GM23338 (cell line): Measurements from ENCODE around the gene LRRFIP2. TPM values are rescaled to one million over a fixed set of nuclear protein-coding genes. Genes with fewer than 3 reads are reported as not detected.

Source experiments
- ATAC-seq: fragments of 200-7000 bp; cut with Tn5 transposase; 3 replicates; pipeline ENCODE4 v1.9.1; 2020
- DNase-seq: peaks from one replicate; pipeline ENCODE4 v3.0.0-alpha.2; 2015; ENCODE audit warnings: low spot score
- H2AFZ ChIP-seq: fragments of 200-600 bp; sonication (generic); 2 replicates; pipeline ENCODE4 v1.8.0; 2016; ENCODE audit warnings: antibody characterized with exemption, mild to moderate bottlenecking, moderate library complexity
- H3F3A ChIP-seq: fragments of 200-600 bp; sonication (generic); replicated peaks from 2 replicates; pipeline ENCODE4 v1.8.0; 2017; ENCODE audit warnings: antibody characterized with exemption, mixed run types, low read depth
- H3K27ac ChIP-seq: fragments of 200-600 bp; sonication (generic); 2 replicates; pipeline ENCODE4 v1.6.1; 2016; ENCODE audit warnings: low read depth
- H3K27me3 ChIP-seq: fragments of 200-600 bp; sonication (generic); 2 replicates; pipeline ENCODE4 v1.8.0; 2016; ENCODE audit warnings: mild to moderate bottlenecking, mixed run types, moderate library complexity; ENCODE audit not compliant: insufficient read depth
- H3K36me3 ChIP-seq: fragments of 200-600 bp; sonication (generic); 2 replicates; pipeline ENCODE4 v1.8.0; 2016; ENCODE audit warnings: mild to moderate bottlenecking; ENCODE audit not compliant: insufficient read depth
- H3K4me1 ChIP-seq: fragments of 200-600 bp; sonication (generic); 2 replicates; pipeline ENCODE4 v1.8.0; 2016; ENCODE audit warnings: mild to moderate bottlenecking, moderate library complexity; ENCODE audit not compliant: insufficient read depth
- H3K4me2 ChIP-seq: fragments of 200-600 bp; sonication (generic); 2 replicates; pipeline ENCODE4 v1.7.1; 2017; ENCODE audit warnings: mixed run types
- H3K4me3 ChIP-seq: fragments of 200-600 bp; sonication (generic); 2 replicates; pipeline ENCODE4 v1.6.1; 2016; ENCODE audit warnings: mixed run types
- H3K79me2 ChIP-seq: fragments of 200-600 bp; sonication (generic); replicated peaks from 2 replicates; pipeline ENCODE4 v1.8.0; 2017; ENCODE audit warnings: mild to moderate bottlenecking; ENCODE audit not compliant: insufficient read depth
- H3K9me2 ChIP-seq: fragments of 200-600 bp; sonication (generic); 2 replicates; pipeline ENCODE4 v1.8.0; 2017; ENCODE audit not compliant: insufficient read depth
- H4K20me1 ChIP-seq: fragments of 200-600 bp; sonication (generic); replicated peaks from 2 replicates; pipeline ENCODE4 v1.8.0; 2017; ENCODE audit warnings: mild to moderate bottlenecking; ENCODE audit not compliant: insufficient read depth
- H3K27ac Mint-ChIP-seq: 2 replicates; pipeline ENCODE4 v1.8.0; 2020; ENCODE audit warnings: inconsistent platforms, mild to moderate bottlenecking, moderate library complexity, mixed read lengths
- H3K27me3 Mint-ChIP-seq: 3 replicates; pipeline ENCODE4 v1.8.0; 2022; ENCODE audit warnings: low read depth, mild to moderate bottlenecking, moderate library complexity, mixed read lengths, inconsistent platforms; ENCODE audit not compliant: insufficient read depth, poor library complexity
- H3K36me3 Mint-ChIP-seq: 3 replicates; pipeline ENCODE4 v1.8.0; 2021; ENCODE audit warnings: low read depth, mild to moderate bottlenecking, inconsistent platforms, moderate library complexity, mixed read lengths
- H3K4me1 Mint-ChIP-seq: 3 replicates; pipeline ENCODE4 v1.8.0; 2020; ENCODE audit warnings: mild to moderate bottlenecking, inconsistent platforms, mixed read lengths
- H3K4me3 Mint-ChIP-seq: 3 replicates; pipeline ENCODE4 v1.8.0; 2021; ENCODE audit warnings: moderate library complexity, mild to moderate bottlenecking, inconsistent platforms, mixed read lengths
- H3K9me3 Mint-ChIP-seq: 3 replicates; pipeline ENCODE4 v1.8.0; 2020; ENCODE audit warnings: moderate library complexity, mild to moderate bottlenecking, inconsistent platforms, mixed read lengths
- CREB1 ChIP-seq: fragments of 250-450 bp; sonication (Bioruptor Pico); IDR thresholded peaks from 2 replicates; pipeline ENCODE4 v1.5.0; 2020; ENCODE audit warnings: low read depth, mild to moderate bottlenecking, moderate library complexity
- EZH2phosphoT487 ChIP-seq: fragments of 200-600 bp; sonication (generic); IDR thresholded peaks from one replicate; pipeline ENCODE4 v1.8.1; 2018; ENCODE audit warnings: antibody characterized with exemption; ENCODE audit not compliant: unreplicated experiment
- JUNB ChIP-seq: IDR thresholded peaks from one replicate; pipeline ENCODE4 v1.6.1; 2016; ENCODE audit warnings: antibody characterized with exemption; ENCODE audit not compliant: unreplicated experiment
- NANOG ChIP-seq: IDR thresholded peaks from 2 replicates; pipeline ENCODE4 v1.6.1; 2016; ENCODE audit warnings: antibody characterized with exemption, borderline replicate concordance
- POLR2AphosphoS5 ChIP-seq: IDR thresholded peaks from 2 replicates; pipeline ENCODE4 v1.6.1; 2016; ENCODE audit warnings: antibody characterized with exemption, low read depth
- STAT1 ChIP-seq: IDR thresholded peaks from one replicate; pipeline ENCODE4 v1.6.1; 2016; ENCODE audit warnings: antibody characterized with exemption; ENCODE audit not compliant: unreplicated experiment
- ZNF114 ChIP-seq: fragments of 250-450 bp; sonication (Bioruptor Pico); IDR thresholded peaks from 2 replicates; pipeline ENCODE4 v1.5.0; 2020; ENCODE audit warnings: mild to moderate bottlenecking, moderate library complexity
- ZNF331 ChIP-seq: fragments of 250-450 bp; sonication (Bioruptor Pico); IDR thresholded peaks from 2 replicates; pipeline ENCODE4 v1.5.0; 2020; ENCODE audit warnings: low read depth, mild to moderate bottlenecking, moderate library complexity
- polyA plus RNA-seq: library from polyadenylated mRNA; unstranded; fragments of >200 nt; fragmentation: Nextera tagmentation; extraction: Ambion mirVana; gene quantifications from 2 replicates; pipeline ENCODE4 v1.2.1, GENCODE V29; 2016
- total RNA-seq: library from RNA; depleted of rRNA; stranded (reverse); fragments of >200 nt; shearing (Covaris generic); gene quantifications from 2 replicates; pipeline ENCODE4 v1.2.3, GENCODE V29; 2014
- TF ChIP-seq, protein P1 (sequence below), 2 experiments: fragments of 200-600 bp in 1 of 2; sonication (generic) in 1 of 2; conservative IDR thresholded peaks; 2 replicates each; pipeline versions ENCODE4 v1.5.1 to v1.6.1; 2016 to 2017; ENCODE audit warnings: antibody characterized with exemption in 2 of 2, low read depth in 2 of 2, mild to moderate bottlenecking in 2 of 2, moderate library complexity in 1 of 2
- TF ChIP-seq, protein P2 (sequence below): fragments of 250-450 bp; sonication (Bioruptor Pico); IDR thresholded peaks from 2 replicates; pipeline ENCODE4 v1.5.0; 2020; ENCODE audit warnings: mild to moderate bottlenecking, moderate library complexity
- TF ChIP-seq, protein P3 (sequence below): IDR thresholded peaks from one replicate; pipeline ENCODE4 v1.6.1; 2018; ENCODE audit warnings: antibody characterized with exemption; ENCODE audit not compliant: unreplicated experiment

LRRFIP2 gene
- total and polyA plus RNA-seq, 2 experiments from 2014 or later, result 20.3 to 29.0 TPM

DNA sequence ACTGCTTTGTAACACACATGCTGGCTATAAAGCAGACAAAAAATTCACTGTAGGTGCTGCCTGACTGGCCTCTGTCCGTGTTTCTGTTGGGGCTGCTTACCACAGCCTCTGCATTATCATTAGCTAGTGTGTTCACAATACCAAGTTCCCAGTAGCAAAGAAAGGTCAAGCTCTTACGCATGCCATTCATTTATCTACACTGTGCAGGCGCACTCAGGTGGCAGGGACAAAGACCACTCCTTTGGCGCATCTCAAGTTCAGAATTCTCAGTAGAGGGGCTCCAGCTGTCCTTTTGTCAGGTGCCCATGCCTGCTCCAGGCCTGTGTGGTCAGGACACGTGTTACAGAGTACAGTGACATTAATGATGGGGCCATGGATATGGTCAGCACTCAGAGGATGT is 158.7 kb downstream of the LRRFIP2 start (continued):
- TF ChIP-seq, protein P1, sequence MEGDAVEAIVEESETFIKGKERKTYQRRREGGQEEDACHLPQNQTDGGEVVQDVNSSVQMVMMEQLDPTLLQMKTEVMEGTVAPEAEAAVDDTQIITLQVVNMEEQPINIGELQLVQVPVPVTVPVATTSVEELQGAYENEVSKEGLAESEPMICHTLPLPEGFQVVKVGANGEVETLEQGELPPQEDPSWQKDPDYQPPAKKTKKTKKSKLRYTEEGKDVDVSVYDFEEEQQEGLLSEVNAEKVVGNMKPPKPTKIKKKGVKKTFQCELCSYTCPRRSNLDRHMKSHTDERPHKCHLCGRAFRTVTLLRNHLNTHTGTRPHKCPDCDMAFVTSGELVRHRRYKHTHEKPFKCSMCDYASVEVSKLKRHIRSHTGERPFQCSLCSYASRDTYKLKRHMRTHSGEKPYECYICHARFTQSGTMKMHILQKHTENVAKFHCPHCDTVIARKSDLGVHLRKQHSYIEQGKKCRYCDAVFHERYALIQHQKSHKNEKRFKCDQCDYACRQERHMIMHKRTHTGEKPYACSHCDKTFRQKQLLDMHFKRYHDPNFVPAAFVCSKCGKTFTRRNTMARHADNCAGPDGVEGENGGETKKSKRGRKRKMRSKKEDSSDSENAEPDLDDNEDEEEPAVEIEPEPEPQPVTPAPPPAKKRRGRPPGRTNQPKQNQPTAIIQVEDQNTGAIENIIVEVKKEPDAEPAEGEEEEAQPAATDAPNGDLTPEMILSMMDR (conservative IDR thresholded peaks at IDR 0.05; ENCODE audit: low read depth in 2 of 2), result no peak
- TF ChIP-seq STAT1, result no peak
- no peak for TF ChIP-seq ZNF114 (CRISPR knock-in tag)

DNA sequence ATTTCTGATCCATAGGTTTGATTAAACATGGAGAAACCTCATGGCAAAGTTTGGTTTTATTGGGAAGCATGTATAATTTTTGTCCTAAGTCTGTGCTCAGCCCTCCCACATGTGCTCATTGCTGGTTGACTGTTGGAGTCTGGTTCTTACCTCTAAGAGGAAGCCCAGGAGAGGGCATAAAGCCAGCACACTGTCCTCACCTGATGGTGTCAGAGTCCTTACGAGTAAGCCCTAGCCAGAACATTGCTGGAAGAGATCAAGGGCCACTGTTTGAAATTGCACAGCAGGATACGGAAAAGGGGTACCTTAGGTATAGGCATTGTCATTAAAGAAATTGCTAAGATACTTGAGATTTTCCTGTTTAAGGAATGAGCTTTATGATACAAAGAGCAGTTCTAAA is 159.8 kb downstream of the LRRFIP2 start:
- no peaks in the 10 kb centered on the region; the same call in 1 of the 2 replicates for H4K20me1 ChIP-seq
- H3K79me2 ChIP-seq, result no peaks in the 10 kb centered on the region
- H3K4me3 Mint-ChIP-seq, result no peak overlapping the region
- H3K9me2 ChIP-seq, result no peaks in the 10 kb centered on the region
- H3K4me3 ChIP-seq, result no peak overlapping the region
- H3K9me3 Mint-ChIP-seq, result no peaks in the 10 kb centered on the region
- H3K36me3 Mint-ChIP-seq, result peaks cover 71% of the 10 kb centered on the region
- H3K27ac Mint-ChIP-seq, result no peak overlapping the region
- no peak overlapping the region for H2AFZ ChIP-seq
- H3F3A ChIP-seq, result no peaks in the 10 kb centered on the region
- peaks cover 35% of the 10 kb centered on the region for H3K36me3 ChIP-seq
- no peak for ATAC-seq
- H3K4me1 ChIP-seq, result no peaks in the 10 kb centered on the region
- DNase-seq, result peak; percentile 4
- H3K27ac ChIP-seq, result no peak overlapping the region
- H3K4me1 Mint-ChIP-seq, result no peaks in the 10 kb centered on the region
- H3K4me2 ChIP-seq, result no peak overlapping the region
- no peaks in the 10 kb centered on the region for H3K27me3 ChIP-seq
- H3K27me3 Mint-ChIP-seq, result no peaks in the 10 kb centered on the region
- TF ChIP-seq, protein P1 (conservative IDR thresholded peaks at IDR 0.05; ENCODE audit: low read depth in 2 of 2), result no peak
- TF ChIP-seq JUNB (no peak), POLR2AphosphoS5 (no peak), EZH2phosphoT487 (no peak), NANOG (no peak), ZNF331 (CRISPR knock-in tag) (no peak), CREB1 (no peak), ZNF114 (CRISPR knock-in tag) (no peak)
- TF ChIP-seq, protein P2, sequence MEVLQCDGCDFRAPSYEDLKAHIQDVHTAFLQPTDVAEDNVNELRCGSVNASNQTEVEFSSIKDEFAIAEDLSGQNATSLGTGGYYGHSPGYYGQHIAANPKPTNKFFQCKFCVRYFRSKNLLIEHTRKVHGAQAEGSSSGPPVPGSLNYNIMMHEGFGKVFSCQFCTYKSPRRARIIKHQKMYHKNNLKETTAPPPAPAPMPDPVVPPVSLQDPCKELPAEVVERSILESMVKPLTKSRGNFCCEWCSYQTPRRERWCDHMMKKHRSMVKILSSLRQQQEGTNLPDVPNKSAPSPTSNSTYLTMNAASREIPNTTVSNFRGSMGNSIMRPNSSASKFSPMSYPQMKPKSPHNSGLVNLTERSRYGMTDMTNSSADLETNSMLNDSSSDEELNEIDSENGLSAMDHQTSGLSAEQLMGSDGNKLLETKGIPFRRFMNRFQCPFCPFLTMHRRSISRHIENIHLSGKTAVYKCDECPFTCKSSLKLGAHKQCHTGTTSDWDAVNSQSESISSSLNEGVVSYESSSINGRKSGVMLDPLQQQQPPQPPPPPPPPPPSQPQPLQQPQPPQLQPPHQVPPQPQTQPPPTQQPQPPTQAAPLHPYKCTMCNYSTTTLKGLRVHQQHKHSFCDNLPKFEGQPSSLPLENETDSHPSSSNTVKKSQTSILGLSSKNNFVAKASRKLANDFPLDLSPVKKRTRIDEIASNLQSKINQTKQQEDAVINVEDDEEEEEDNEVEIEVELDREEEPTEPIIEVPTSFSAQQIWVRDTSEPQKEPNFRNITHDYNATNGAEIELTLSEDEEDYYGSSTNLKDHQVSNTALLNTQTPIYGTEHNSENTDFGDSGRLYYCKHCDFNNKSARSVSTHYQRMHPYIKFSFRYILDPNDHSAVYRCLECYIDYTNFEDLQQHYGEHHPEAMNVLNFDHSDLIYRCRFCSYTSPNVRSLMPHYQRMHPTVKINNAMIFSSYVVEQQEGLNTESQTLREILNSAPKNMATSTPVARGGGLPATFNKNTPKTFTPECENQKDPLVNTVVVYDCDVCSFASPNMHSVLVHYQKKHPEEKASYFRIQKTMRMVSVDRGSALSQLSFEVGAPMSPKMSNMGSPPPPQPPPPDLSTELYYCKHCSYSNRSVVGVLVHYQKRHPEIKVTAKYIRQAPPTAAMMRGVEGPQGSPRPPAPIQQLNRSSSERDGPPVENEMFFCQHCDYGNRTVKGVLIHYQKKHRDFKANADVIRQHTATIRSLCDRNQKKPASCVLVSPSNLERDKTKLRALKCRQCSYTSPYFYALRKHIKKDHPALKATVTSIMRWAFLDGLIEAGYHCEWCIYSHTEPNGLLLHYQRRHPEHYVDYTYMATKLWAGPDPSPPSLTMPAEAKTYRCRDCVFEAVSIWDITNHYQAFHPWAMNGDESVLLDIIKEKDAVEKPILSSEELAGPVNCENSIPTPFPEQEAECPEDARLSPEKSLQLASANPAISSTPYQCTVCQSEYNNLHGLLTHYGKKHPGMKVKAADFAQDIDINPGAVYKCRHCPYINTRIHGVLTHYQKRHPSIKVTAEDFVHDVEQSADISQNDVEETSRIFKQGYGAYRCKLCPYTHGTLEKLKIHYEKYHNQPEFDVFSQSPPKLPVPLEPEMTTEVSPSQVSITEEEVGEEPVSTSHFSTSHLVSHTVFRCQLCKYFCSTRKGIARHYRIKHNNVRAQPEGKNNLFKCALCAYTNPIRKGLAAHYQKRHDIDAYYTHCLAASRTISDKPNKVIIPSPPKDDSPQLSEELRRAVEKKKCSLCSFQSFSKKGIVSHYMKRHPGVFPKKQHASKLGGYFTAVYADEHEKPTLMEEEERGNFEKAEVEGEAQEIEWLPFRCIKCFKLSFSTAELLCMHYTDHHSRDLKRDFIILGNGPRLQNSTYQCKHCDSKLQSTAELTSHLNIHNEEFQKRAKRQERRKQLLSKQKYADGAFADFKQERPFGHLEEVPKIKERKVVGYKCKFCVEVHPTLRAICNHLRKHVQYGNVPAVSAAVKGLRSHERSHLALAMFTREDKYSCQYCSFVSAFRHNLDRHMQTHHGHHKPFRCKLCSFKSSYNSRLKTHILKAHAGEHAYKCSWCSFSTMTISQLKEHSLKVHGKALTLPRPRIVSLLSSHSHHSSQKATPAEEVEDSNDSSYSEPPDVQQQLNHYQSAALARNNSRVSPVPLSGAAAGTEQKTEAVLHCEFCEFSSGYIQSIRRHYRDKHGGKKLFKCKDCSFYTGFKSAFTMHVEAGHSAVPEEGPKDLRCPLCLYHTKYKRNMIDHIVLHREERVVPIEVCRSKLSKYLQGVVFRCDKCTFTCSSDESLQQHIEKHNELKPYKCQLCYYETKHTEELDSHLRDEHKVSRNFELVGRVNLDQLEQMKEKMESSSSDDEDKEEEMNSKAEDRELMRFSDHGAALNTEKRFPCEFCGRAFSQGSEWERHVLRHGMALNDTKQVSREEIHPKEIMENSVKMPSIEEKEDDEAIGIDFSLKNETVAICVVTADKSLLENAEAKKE (CRISPR knock-in tag), result no peak
- TF ChIP-seq, protein P3, sequence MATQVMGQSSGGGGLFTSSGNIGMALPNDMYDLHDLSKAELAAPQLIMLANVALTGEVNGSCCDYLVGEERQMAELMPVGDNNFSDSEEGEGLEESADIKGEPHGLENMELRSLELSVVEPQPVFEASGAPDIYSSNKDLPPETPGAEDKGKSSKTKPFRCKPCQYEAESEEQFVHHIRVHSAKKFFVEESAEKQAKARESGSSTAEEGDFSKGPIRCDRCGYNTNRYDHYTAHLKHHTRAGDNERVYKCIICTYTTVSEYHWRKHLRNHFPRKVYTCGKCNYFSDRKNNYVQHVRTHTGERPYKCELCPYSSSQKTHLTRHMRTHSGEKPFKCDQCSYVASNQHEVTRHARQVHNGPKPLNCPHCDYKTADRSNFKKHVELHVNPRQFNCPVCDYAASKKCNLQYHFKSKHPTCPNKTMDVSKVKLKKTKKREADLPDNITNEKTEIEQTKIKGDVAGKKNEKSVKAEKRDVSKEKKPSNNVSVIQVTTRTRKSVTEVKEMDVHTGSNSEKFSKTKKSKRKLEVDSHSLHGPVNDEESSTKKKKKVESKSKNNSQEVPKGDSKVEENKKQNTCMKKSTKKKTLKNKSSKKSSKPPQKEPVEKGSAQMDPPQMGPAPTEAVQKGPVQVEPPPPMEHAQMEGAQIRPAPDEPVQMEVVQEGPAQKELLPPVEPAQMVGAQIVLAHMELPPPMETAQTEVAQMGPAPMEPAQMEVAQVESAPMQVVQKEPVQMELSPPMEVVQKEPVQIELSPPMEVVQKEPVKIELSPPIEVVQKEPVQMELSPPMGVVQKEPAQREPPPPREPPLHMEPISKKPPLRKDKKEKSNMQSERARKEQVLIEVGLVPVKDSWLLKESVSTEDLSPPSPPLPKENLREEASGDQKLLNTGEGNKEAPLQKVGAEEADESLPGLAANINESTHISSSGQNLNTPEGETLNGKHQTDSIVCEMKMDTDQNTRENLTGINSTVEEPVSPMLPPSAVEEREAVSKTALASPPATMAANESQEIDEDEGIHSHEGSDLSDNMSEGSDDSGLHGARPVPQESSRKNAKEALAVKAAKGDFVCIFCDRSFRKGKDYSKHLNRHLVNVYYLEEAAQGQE, result no peak
